Thyroid gland (tissue), 4 donors: ENCODE measurements around the gene JMJD1C.

ENCODE experiments used
- CTCF ChIP-seq, 6 experiments: fragments of 200-600 bp in 3 of 6; fragments of 450-650 bp in 3 of 6; sonication (generic) in 3 of 6; IDR thresholded peaks; one replicate each; pipeline ENCODE4 v1.5.1; 2016 to 2019; ENCODE audit warnings: antibody characterized with exemption in 6 of 6, mild to moderate bottlenecking in 2 of 6, inconsistent platforms in 1 of 6, moderate library complexity in 1 of 6
- POLR2A ChIP-seq, 2 donors: fragments of 450-650 bp; IDR thresholded peaks; one replicate each; pipeline ENCODE4 v1.6.1; 2017; ENCODE audit warnings: antibody characterized with exemption in 2 of 2, mild to moderate bottlenecking in 2 of 2, moderate library complexity in 1 of 2

GRCh38 chr10:63376560-63377304, 89.0 kb downstream of the JMJD1C start:
- TF ChIP-seq CTCF (IDR thresholded peaks at IDR 0.05), result no peak
- no peak for TF ChIP-seq POLR2A (IDR thresholded peaks at IDR 0.05)
